IMR-90 (cell line): ENCODE results near the gene CDYL2. TPM values are rescaled to one million over a fixed set of nuclear protein-coding genes. Genes with fewer than 3 reads are reported as not detected.

Experiments
- ATAC-seq: fragments of 200-7000 bp; cut with Tn5 transposase; 2 replicates; pipeline ENCODE4 v1.9.1; 2020; ENCODE audit warnings: low read depth, mild to moderate bottlenecking, moderate library complexity
- BruUV-seq: library from RNA; stranded (reverse); fragments of 400-500 nt; replicated peaks from 2 replicates; lab custom pipeline; 2021; lab: Mats Ljungman, UMichigan
- CTCF ChIA-PET: fragments of 300-600 bp; formaldehyde crosslinking; extraction: SDS; loops from one replicate; lab custom pipeline; 2021; ENCODE audit warnings: antibody characterized with exemption; lab: Yijun Ruan, JAX
- POLR2A ChIA-PET: fragments of 300-600 bp; sonication (Branson Sonifier 250); formaldehyde crosslinking; loops from one replicate; lab custom pipeline; 2022; ENCODE audit warnings: antibody characterized with exemption; ENCODE audit not compliant: unreplicated experiment; lab: Charles Lee
- DNase-seq: peaks from one replicate; pipeline ENCODE4 v3.0.0; 2013
- H2AFZ ChIP-seq: replicated peaks from 2 replicates; pipeline ENCODE3; 2013; ENCODE audit warnings: low read length, mild to moderate bottlenecking; ENCODE audit not compliant: poor library complexity
- H2AK5ac ChIP-seq: 2 replicates; pipeline ENCODE4 v1.6.1; 2013; ENCODE audit warnings: low read depth, low read length, inconsistent platforms
- H2AK9ac ChIP-seq: replicated peaks from 2 replicates; pipeline ENCODE3; 2013; ENCODE audit warnings: mild to moderate bottlenecking, low read depth, low read length, moderate library complexity; ENCODE audit not compliant: poor library complexity
- H2BK120ac ChIP-seq: 2 replicates; pipeline ENCODE4 v1.6.1; 2013; ENCODE audit warnings: low read depth, low read length, inconsistent platforms
- H2BK15ac ChIP-seq: 3 replicates; pipeline ENCODE4 v1.6.1; 2013; ENCODE audit warnings: low read depth, low read length, inconsistent platforms
- H2BK20ac ChIP-seq: 2 replicates; pipeline ENCODE4 v1.6.1; 2013; ENCODE audit warnings: low read depth, mild to moderate bottlenecking, inconsistent platforms, low read length, moderate library complexity
- H2BK5ac ChIP-seq: 2 replicates; pipeline ENCODE4 v1.6.1; 2013; ENCODE audit warnings: mild to moderate bottlenecking, low read depth, low read length, inconsistent platforms; ENCODE audit not compliant: poor library complexity, severe bottlenecking
- H3K14ac ChIP-seq: replicated peaks from 2 replicates; pipeline ENCODE4 v1.6.1; 2013; ENCODE audit warnings: low read depth, low read length, inconsistent platforms
- H3K18ac ChIP-seq: 2 replicates; pipeline ENCODE4 v1.6.1; 2013; ENCODE audit warnings: low read depth, low read length, control low read depth
- H3K23ac ChIP-seq: 2 replicates; pipeline ENCODE4 v1.6.1; 2013; ENCODE audit warnings: low read depth, low read length, inconsistent platforms
- H3K27ac ChIP-seq: 2 replicates; pipeline ENCODE4 v1.5.1; 2013; ENCODE audit warnings: mild to moderate bottlenecking, control low read depth, low read length; ENCODE audit not compliant: insufficient read depth
- H3K27me3 ChIP-seq: 2 replicates; pipeline ENCODE4 v1.6.1; 2013; ENCODE audit warnings: low read length; ENCODE audit not compliant: control insufficient read depth, insufficient read depth
- H3K36me3 ChIP-seq: 2 replicates; pipeline ENCODE4 v1.6.1; 2013; ENCODE audit warnings: low read length, mixed read lengths; ENCODE audit not compliant: control insufficient read depth, insufficient read depth
- H3K4ac ChIP-seq: 2 replicates; pipeline ENCODE4 v1.6.1; 2013; ENCODE audit warnings: low read depth, low read length, inconsistent platforms
- H3K4me1 ChIP-seq: 2 replicates; pipeline ENCODE4 v1.6.1; 2013; ENCODE audit warnings: low read length, mixed read lengths; ENCODE audit not compliant: control insufficient read depth, insufficient read depth
- H3K4me2 ChIP-seq: 2 replicates; pipeline ENCODE4 v1.6.1; 2013; ENCODE audit warnings: low read depth, mild to moderate bottlenecking, control low read depth, low read length, moderate library complexity
- H3K4me3 ChIP-seq: 2 replicates; pipeline ENCODE4 v1.5.1; 2013; ENCODE audit warnings: low read depth, mild to moderate bottlenecking, control low read depth, low read length, moderate library complexity; ENCODE audit not compliant: insufficient read depth
- H3K56ac ChIP-seq: 2 replicates; pipeline ENCODE4 v1.6.1; 2013; ENCODE audit warnings: low read length, inconsistent platforms; ENCODE audit not compliant: insufficient read depth; ENCODE audit errors: extremely low read depth
- H3K79me1 ChIP-seq, 2 experiments: 2 replicates each; pipeline ENCODE4 v1.6.1; 2013; ENCODE audit warnings: low read length in 2 of 2, inconsistent platforms in 1 of 2, low read depth in 1 of 2
- H3K9ac ChIP-seq: 2 replicates; pipeline ENCODE4 v1.6.1; 2013; ENCODE audit warnings: low read depth, low read length, control low read depth
- H3K9me1 ChIP-seq: 2 replicates; pipeline ENCODE4 v1.6.1; 2013; ENCODE audit warnings: low read length, inconsistent platforms; ENCODE audit not compliant: insufficient read depth
- H3K9me3 ChIP-seq: 2 replicates; pipeline ENCODE4 v1.6.1; 2013; ENCODE audit warnings: low read length; ENCODE audit not compliant: control insufficient read depth, insufficient read depth
- H4K20me1 ChIP-seq: 2 replicates; pipeline ENCODE4 v1.6.1; 2013; ENCODE audit warnings: low read length, inconsistent platforms; ENCODE audit not compliant: insufficient read depth
- H4K5ac ChIP-seq: 2 replicates; pipeline ENCODE4 v1.6.1; 2013; ENCODE audit warnings: mild to moderate bottlenecking, low read depth, low read length, control low read depth
- H4K8ac ChIP-seq, 2 experiments: 2 replicates each; pipeline ENCODE4 v1.6.1; 2013; ENCODE audit warnings: low read depth in 2 of 2, low read length in 2 of 2, control low read depth in 1 of 2, inconsistent platforms in 1 of 2
- H4K91ac ChIP-seq: 2 replicates; pipeline ENCODE4 v1.6.1; 2013; ENCODE audit warnings: low read depth, low read length, inconsistent platforms; ENCODE audit not compliant: insufficient read depth
- BHLHE40 ChIP-seq: fragments of 150-350 bp; IDR thresholded peaks from 2 replicates; pipeline ENCODE4 v1.6.1; 2016; ENCODE audit warnings: mild to moderate bottlenecking, low read depth, low read length
- CTCF ChIP-seq: conservative IDR thresholded peaks from 2 replicates; pipeline ENCODE4 v1.5.1; 2012; ENCODE audit warnings: mild to moderate bottlenecking, low read depth, low read length, improper control_type of control experiment
- ELK1 ChIP-seq: fragments of 150-350 bp; IDR thresholded peaks from 2 replicates; pipeline ENCODE4 v1.6.1; 2016; ENCODE audit warnings: low read depth, mild to moderate bottlenecking, low read length, moderate library complexity, borderline replicate concordance
- FOS ChIP-seq: fragments of 150-350 bp; IDR thresholded peaks from 2 replicates; pipeline ENCODE4 v1.6.1; 2016; ENCODE audit warnings: low read depth, low read length
- MAZ ChIP-seq: IDR thresholded peaks from 2 replicates; pipeline ENCODE4 v1.6.1; 2012; ENCODE audit warnings: low read depth, mild to moderate bottlenecking, low read length, improper control_type of control experiment, moderate library complexity, borderline replicate concordance
- POLR2A ChIP-seq: IDR thresholded peaks from 2 replicates; pipeline ENCODE4 v1.6.1; 2012; ENCODE audit warnings: mild to moderate bottlenecking, low read depth, low read length
- RCOR1 ChIP-seq: IDR thresholded peaks from 2 replicates; pipeline ENCODE4 v1.6.1; 2012; ENCODE audit warnings: mild to moderate bottlenecking, low read length, improper control_type of control experiment; ENCODE audit not compliant: insufficient replicate concordance
- SMC3 ChIP-seq: fragments of 150-350 bp; IDR thresholded peaks from 2 replicates; pipeline ENCODE4 v1.6.1; 2016; ENCODE audit warnings: low read depth, mild to moderate bottlenecking, antibody characterized with exemption, low read length, moderate library complexity
- WGBS, 2 experiments: methylation state at CpG; one replicate each; pipeline versions ENCODE4 v1.1.5 to v1.1.7; 2013; ENCODE audit warnings: missing lambda C conversion rate in 2 of 2; ENCODE audit not compliant: insufficient read length in 1 of 2; ENCODE audit errors: extremely low coverage in 2 of 2; 5-methylcytosine and 5-hydroxymethylcytosine counted together
- dilution Hi-C: fragments of 300-500 bp; cut with HindIII; formaldehyde crosslinking; loops from one replicate; pipeline ENCODE4 v1.14.3; 2018; ENCODE audit warnings: low sequenced_read_pairs; ENCODE audit not compliant: unreplicated experiment
- in situ Hi-C: fragments of 300-500 bp; cut with MboI; formaldehyde crosslinking; loops from 3 replicates; pipeline ENCODE4 v1.14.3; 2019; ENCODE audit warnings: low sequenced_read_pairs, inconsistent platforms, mixed read lengths
- intact Hi-C: fragments of 100-400 bp; cut with micrococcal nuclease; formaldehyde crosslinking; loops from 2 replicates; pipeline ENCODE4 v1.10.0; 2022
- polyA plus RNA-seq, 3 experiments: library from polyadenylated mRNA; depleted of rRNA; stranded (reverse); fragments of >200 nt; gene quantifications; 2 replicates each; pipeline ENCODE4 v1.2.3, GENCODE V29; 2012; ENCODE audit warnings: low replicate concordance in 1 of 3
- total RNA-seq: library from RNA; depleted of rRNA; stranded (reverse); fragments of >200 nt; gene quantifications from 2 replicates; pipeline ENCODE4 v1.2.3, GENCODE V29; 2012

The CDYL2 gene
- total and polyA plus RNA-seq, 2 of the 4 experiments (the other 2 are of a cell fraction): 1.2 to 3.9 TPM

DNA sequence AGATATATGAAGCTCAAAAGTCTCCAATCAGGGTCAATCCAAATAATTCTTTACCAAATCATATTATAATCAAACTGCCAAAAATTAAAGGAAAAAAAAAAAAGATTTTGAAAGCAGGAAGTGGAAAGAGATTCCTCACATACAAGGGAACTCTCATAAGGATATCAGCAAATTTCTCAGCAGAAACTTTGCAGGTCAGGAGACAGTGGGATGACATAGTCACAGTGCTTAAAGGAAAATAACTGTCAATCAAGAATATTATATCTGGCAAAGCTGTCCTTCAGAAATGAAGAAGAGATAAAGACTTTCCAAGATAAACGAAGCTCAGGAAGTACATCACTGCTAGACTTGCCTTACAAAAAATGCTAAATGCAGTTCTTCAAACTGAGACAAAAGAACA lies 40.0 kb upstream of the CDYL2 start:
- no TSS peak for BruUV-seq
- Histone ChIP-seq H3K4me1 (no peaks in the 10 kb centered on the region), H3K23ac (no peak overlapping the region), H4K5ac (no peak overlapping the region), H2BK5ac (no peak overlapping the region), H4K91ac (no peak overlapping the region), H4K20me1 (no peaks in the 10 kb centered on the region), H3K4me2 (no peak overlapping the region), H2AK9ac (no peak overlapping the region), H2AFZ (no peak overlapping the region), H3K27ac (no peak overlapping the region), H3K9me3 (no peaks in the 10 kb centered on the region), H3K9ac (no peak overlapping the region), H2BK120ac (no peak overlapping the region), H2BK15ac (no peak overlapping the region), H3K18ac (no peak overlapping the region), H3K9me1 (no peaks in the 10 kb centered on the region), H3K79me1 (no peaks in the 10 kb centered on the region), H2BK20ac (no peak overlapping the region), H3K14ac (no peak overlapping the region), H4K8ac (no peak overlapping the region), H3K36me3 (no peaks in the 10 kb centered on the region), H2AK5ac (no peak overlapping the region), H3K27me3 (no peaks in the 10 kb centered on the region), H3K4me3 (no peak overlapping the region), H3K56ac (no peak overlapping the region), H3K4ac (no peak overlapping the region)
- no peak for TF ChIP-seq CTCF
- no peak for TF ChIP-seq RCOR1
- no peak for TF ChIP-seq SMC3
- TF ChIP-seq FOS: no peak
- TF ChIP-seq ELK1: no peak
- no peak for TF ChIP-seq BHLHE40
- TF ChIP-seq MAZ: no peak
- no peak for TF ChIP-seq POLR2A
- dilution Hi-C loops (no loop called here), intact Hi-C loops (no loop called here), in situ Hi-C loops (no loop called here)
- ATAC-seq: no peak
- WGBS, 2 experiments: no CpG with 5 or more reads among the region's 1 CpG
- ChIA-PET CTCF (no interaction called here), POLR2A (no interaction called here)
- DNase-seq: no peak
